Neural cell (in vitro differentiated cells): ENCODE measurements around the gene HNF1B.

Experiments used
- EP300 ChIP-seq: fragments of 450-650 bp; conservative IDR thresholded peaks from 2 replicates; pipeline ENCODE4 v1.6.1; 2014; ENCODE audit warnings: antibody characterized with exemption, mild to moderate bottlenecking, moderate library complexity; ENCODE audit not compliant: poor library complexity, severe bottlenecking
- EZH2 ChIP-seq: fragments of 200-600, 300-800 bp; shearing (Covaris generic), sonication (generic); IDR thresholded peaks from 2 replicates; pipeline ENCODE4 v1.6.1; 2014; ENCODE audit warnings: antibody characterized with exemption, low read length, borderline replicate concordance, mild to moderate bottlenecking; ENCODE audit not compliant: insufficient read depth, poor library complexity, severe bottlenecking
- POLR2AphosphoS5 ChIP-seq: IDR thresholded peaks from 2 replicates; pipeline ENCODE4 v1.6.1; 2012
- RAD21 ChIP-seq: fragments of 450-650 bp; conservative IDR thresholded peaks from 2 replicates; pipeline ENCODE4 v1.6.1; 2014; ENCODE audit warnings: antibody characterized with exemption, mild to moderate bottlenecking, moderate library complexity
- SMC3 ChIP-seq: fragments of 450-650 bp; conservative IDR thresholded peaks from 2 replicates; pipeline ENCODE4 v1.6.1; 2014; ENCODE audit warnings: antibody characterized with exemption, mild to moderate bottlenecking, moderate library complexity; ENCODE audit not compliant: poor library complexity
- TAF1 ChIP-seq: IDR thresholded peaks from 2 replicates; pipeline ENCODE4 v1.6.1; 2012; ENCODE audit warnings: low read depth
- TF ChIP-seq, protein P1 (sequence below): fragments of 450-650 bp; IDR thresholded peaks from 2 replicates; pipeline ENCODE4 v1.5.1; 2014; ENCODE audit warnings: antibody characterized with exemption, mild to moderate bottlenecking, moderate library complexity; ENCODE audit not compliant: poor library complexity, severe bottlenecking
- TF ChIP-seq, protein P2 (sequence below): IDR thresholded peaks from 2 replicates; pipeline ENCODE4 v1.6.1; 2012; ENCODE audit warnings: borderline replicate concordance

DNA sequence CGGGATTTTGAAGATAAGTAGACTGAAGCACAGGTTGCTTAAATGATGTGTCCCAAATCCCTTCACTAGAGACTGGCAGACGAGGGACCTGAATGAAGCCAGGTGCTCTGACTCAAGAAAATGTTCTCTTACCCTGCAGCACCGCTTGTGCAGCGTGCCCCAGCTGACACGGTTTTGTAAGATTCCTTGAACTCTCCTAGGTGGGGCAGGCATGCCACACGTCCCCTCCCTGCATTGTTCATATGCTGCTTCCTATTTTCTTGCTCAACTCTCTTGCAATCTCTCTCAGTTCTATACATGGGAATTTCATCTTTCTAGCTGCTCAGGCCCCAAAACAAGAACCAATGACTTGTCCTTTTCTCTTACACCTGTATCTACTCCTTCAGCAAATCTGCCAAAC lies 22.1 kb upstream of the HNF1B start:
- TF ChIP-seq TAF1 (no peak), POLR2AphosphoS5 (no peak), EP300 (no peak), RAD21 (no peak), EZH2 (no peak), SMC3 (no peak)
- TF ChIP-seq, protein P1, sequence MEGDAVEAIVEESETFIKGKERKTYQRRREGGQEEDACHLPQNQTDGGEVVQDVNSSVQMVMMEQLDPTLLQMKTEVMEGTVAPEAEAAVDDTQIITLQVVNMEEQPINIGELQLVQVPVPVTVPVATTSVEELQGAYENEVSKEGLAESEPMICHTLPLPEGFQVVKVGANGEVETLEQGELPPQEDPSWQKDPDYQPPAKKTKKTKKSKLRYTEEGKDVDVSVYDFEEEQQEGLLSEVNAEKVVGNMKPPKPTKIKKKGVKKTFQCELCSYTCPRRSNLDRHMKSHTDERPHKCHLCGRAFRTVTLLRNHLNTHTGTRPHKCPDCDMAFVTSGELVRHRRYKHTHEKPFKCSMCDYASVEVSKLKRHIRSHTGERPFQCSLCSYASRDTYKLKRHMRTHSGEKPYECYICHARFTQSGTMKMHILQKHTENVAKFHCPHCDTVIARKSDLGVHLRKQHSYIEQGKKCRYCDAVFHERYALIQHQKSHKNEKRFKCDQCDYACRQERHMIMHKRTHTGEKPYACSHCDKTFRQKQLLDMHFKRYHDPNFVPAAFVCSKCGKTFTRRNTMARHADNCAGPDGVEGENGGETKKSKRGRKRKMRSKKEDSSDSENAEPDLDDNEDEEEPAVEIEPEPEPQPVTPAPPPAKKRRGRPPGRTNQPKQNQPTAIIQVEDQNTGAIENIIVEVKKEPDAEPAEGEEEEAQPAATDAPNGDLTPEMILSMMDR = no peak
- TF ChIP-seq, protein P2, sequence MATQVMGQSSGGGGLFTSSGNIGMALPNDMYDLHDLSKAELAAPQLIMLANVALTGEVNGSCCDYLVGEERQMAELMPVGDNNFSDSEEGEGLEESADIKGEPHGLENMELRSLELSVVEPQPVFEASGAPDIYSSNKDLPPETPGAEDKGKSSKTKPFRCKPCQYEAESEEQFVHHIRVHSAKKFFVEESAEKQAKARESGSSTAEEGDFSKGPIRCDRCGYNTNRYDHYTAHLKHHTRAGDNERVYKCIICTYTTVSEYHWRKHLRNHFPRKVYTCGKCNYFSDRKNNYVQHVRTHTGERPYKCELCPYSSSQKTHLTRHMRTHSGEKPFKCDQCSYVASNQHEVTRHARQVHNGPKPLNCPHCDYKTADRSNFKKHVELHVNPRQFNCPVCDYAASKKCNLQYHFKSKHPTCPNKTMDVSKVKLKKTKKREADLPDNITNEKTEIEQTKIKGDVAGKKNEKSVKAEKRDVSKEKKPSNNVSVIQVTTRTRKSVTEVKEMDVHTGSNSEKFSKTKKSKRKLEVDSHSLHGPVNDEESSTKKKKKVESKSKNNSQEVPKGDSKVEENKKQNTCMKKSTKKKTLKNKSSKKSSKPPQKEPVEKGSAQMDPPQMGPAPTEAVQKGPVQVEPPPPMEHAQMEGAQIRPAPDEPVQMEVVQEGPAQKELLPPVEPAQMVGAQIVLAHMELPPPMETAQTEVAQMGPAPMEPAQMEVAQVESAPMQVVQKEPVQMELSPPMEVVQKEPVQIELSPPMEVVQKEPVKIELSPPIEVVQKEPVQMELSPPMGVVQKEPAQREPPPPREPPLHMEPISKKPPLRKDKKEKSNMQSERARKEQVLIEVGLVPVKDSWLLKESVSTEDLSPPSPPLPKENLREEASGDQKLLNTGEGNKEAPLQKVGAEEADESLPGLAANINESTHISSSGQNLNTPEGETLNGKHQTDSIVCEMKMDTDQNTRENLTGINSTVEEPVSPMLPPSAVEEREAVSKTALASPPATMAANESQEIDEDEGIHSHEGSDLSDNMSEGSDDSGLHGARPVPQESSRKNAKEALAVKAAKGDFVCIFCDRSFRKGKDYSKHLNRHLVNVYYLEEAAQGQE = no peak
